GM19240 (cell line): ENCODE data around the gene EDEM1.

Source experiments
- DNase-seq: peaks from one replicate; pipeline ENCODE4 v3.0.0; 2011; ENCODE audit warnings: low spot score; ENCODE audit not compliant: insufficient read length

The EDEM1 gene

DNA sequence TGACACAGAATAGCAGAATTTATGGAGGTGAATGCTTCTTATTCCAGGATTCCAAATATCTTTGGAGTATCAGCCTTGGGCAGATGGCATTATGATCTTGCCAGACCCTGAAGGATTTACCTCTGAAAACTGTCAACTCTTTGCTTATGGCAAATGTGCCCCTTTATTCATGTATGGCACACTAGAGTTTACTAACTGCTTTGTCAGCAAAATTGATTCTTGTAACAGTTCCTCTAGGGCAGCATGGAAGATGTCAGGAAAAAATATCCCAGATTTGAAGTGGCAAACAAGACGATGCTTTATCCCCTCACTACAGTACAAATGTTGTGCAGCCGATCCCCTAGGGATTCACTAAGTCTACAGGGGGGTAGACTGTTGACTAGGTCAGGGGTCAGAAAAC is 79.7 kb downstream of the EDEM1 start:
- no peak for DNase-seq

DNA sequence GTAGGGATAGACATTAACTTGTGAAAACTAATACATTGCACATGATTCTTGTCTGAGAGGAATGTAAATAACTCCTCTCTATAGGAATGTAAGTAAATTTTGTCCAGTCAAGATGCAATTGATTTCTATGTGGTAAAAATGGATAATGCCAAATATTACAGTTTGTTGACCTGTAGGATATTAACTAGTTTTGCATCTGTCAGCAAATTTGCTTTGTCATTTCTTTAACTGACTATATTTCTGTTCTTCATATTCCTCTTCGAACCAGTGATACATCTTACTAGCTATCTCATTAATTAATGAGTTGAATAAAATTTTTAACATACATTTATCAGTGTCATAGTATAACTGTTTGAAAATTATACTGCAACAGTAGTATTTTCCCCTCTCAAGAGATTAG is 80.4 kb downstream of the EDEM1 start:
- DNase-seq, result no peak
